GM12878 (cell line): ENCODE measurements around the gene MPIG6B. TPM values are rescaled to one million over a fixed set of nuclear protein-coding genes. Genes with fewer than 3 reads are reported as not detected.

Source experiments
- ASH2L ChIP-seq: fragments of 300-600, 200-600 bp; sonication (generic); IDR thresholded peaks from 2 replicates; pipeline ENCODE4 v1.6.1; 2017; ENCODE audit warnings: low read depth, mild to moderate bottlenecking, borderline replicate concordance
- BACH1 ChIP-seq: fragments of 450-650 bp; IDR thresholded peaks from 2 replicates; pipeline ENCODE4 v1.6.1; 2017; ENCODE audit warnings: mild to moderate bottlenecking, borderline replicate concordance
- CBFB ChIP-seq: IDR thresholded peaks from 2 replicates; pipeline ENCODE4 v1.6.1; 2016; ENCODE audit warnings: antibody characterized with exemption, low read depth
- CBX3 ChIP-seq: fragments of 200-600 bp; sonication (generic); IDR thresholded peaks from 2 replicates; pipeline ENCODE4 v1.6.1; 2016; ENCODE audit warnings: low read depth, borderline replicate concordance
- CEBPB ChIP-seq, 2 experiments: fragments of 150-350 bp in 1 of 2; IDR thresholded peaks; 2 replicates each; pipeline ENCODE4 v1.6.1; 2012 to 2014; ENCODE audit warnings: low read depth in 2 of 2, low read length in 2 of 2, borderline replicate concordance in 1 of 2, inconsistent platforms in 1 of 2
- CREB1 ChIP-seq: IDR thresholded peaks from 2 replicates; pipeline ENCODE4 v1.6.1; 2012; ENCODE audit warnings: low read depth, mild to moderate bottlenecking, inconsistent platforms
- CREM ChIP-seq: IDR thresholded peaks from 2 replicates; pipeline ENCODE4 v1.6.1; 2014; ENCODE audit warnings: antibody characterized with exemption, low read depth
- EED ChIP-seq: sonication (generic); IDR thresholded peaks from 2 replicates; pipeline ENCODE4 v1.6.1; 2016; ENCODE audit warnings: antibody characterized with exemption, low read depth
- EGR1 ChIP-seq, 2 experiments: IDR thresholded peaks; 1 replicate in 1 of 2; 2 replicates in 1 of 2; pipeline ENCODE4 v1.6.1; 2011 to 2012; ENCODE audit warnings: low read depth in 2 of 2, low read length in 2 of 2, borderline replicate concordance in 1 of 2, mild to moderate bottlenecking in 1 of 2, moderate library complexity in 1 of 2
- EP300 ChIP-seq, 2 experiments: fragments of 150-350 bp in 1 of 2; IDR thresholded peaks; 2 replicates each; pipeline ENCODE4 v1.6.1; 2011 to 2012; ENCODE audit warnings: low read depth in 2 of 2, low read length in 2 of 2, borderline replicate concordance in 1 of 2, improper control_type of control experiment in 1 of 2, inconsistent platforms in 1 of 2; ENCODE audit not compliant: control insufficient read depth in 1 of 2
- EZH2 ChIP-seq: IDR thresholded peaks from 2 replicates; pipeline ENCODE4 v1.6.1; 2012; ENCODE audit warnings: low read depth, mild to moderate bottlenecking, control low read depth, inconsistent platforms, low read length, borderline replicate concordance; ENCODE audit not compliant: control insufficient read depth
- GATAD2B ChIP-seq: fragments of 450-650 bp; conservative IDR thresholded peaks from 2 replicates; pipeline ENCODE4 v1.6.1; 2017; ENCODE audit warnings: low read depth, mild to moderate bottlenecking, moderate library complexity
- IKZF1 ChIP-seq: fragments of 450-650 bp; conservative IDR thresholded peaks from 2 replicates; pipeline ENCODE4 v1.6.1; 2017; ENCODE audit warnings: antibody characterized with exemption, mild to moderate bottlenecking
- IRF4 ChIP-seq: IDR thresholded peaks from 2 replicates; pipeline ENCODE4 v1.6.1; 2011; ENCODE audit warnings: low read depth, low read length
- JUNB ChIP-seq: IDR thresholded peaks from 2 replicates; pipeline ENCODE4 v1.6.1; 2016; ENCODE audit warnings: antibody characterized with exemption, mild to moderate bottlenecking
- MEF2B ChIP-seq: fragments of 450-650 bp; IDR thresholded peaks from 2 replicates; pipeline ENCODE4 v1.6.1; 2018; ENCODE audit warnings: mild to moderate bottlenecking, moderate library complexity; ENCODE audit not compliant: partially characterized antibody, poor library complexity, severe bottlenecking
- NFXL1 ChIP-seq: fragments of 450-650 bp; IDR thresholded peaks from 2 replicates; pipeline ENCODE4 v1.6.1; 2017; ENCODE audit warnings: antibody characterized with exemption, mild to moderate bottlenecking, borderline replicate concordance
- NR2C1 ChIP-seq: fragments of 450-650 bp; IDR thresholded peaks from 2 replicates; pipeline ENCODE4 v1.6.1; 2017; ENCODE audit warnings: antibody characterized with exemption, mild to moderate bottlenecking, moderate library complexity
- RAD51 ChIP-seq: fragments of 450-650 bp; IDR thresholded peaks from 2 replicates; pipeline ENCODE4 v1.6.1; 2016; ENCODE audit warnings: moderate library complexity, mild to moderate bottlenecking, inconsistent platforms
- SP1 ChIP-seq: IDR thresholded peaks from one replicate; pipeline ENCODE4 v1.6.1; 2011; ENCODE audit warnings: low read depth, low read length
- SPI1 ChIP-seq: IDR thresholded peaks from 2 replicates; pipeline ENCODE4 v1.6.1; 2011; ENCODE audit warnings: low read depth, mild to moderate bottlenecking, low read length, moderate library complexity, borderline replicate concordance; ENCODE audit not compliant: insufficient read depth
- SRF ChIP-seq, 2 experiments: IDR thresholded peaks; 2 replicates each; pipeline ENCODE4 v1.6.1; 2011; ENCODE audit warnings: low read depth in 2 of 2, low read length in 2 of 2, mild to moderate bottlenecking in 1 of 2, moderate library complexity in 1 of 2
- TCF3 ChIP-seq: IDR thresholded peaks from 2 replicates; pipeline ENCODE4 v1.6.1; 2012; ENCODE audit warnings: low read depth, mild to moderate bottlenecking, low read length, borderline replicate concordance; ENCODE audit not compliant: insufficient read depth
- YY1 ChIP-seq: IDR thresholded peaks from 2 replicates; pipeline ENCODE4 v1.6.1; 2011; ENCODE audit warnings: low read depth, mild to moderate bottlenecking, low read length
- polyA plus RNA-seq, 11 experiments: library from polyadenylated mRNA; depleted of rRNA in 4 of 11; unstranded in 6 of 11; stranded (reverse) in 5 of 11; fragments of >200 nt; fragmentation: Nextera tagmentation in 4 of 11; fragmentation: Illumina TruSeq in 1 of 11; extraction: Ambion mirVana in 4 of 11; extraction: Trizol in 1 of 11; gene quantifications; 1 replicate in 1 of 11; 2 replicates in 10 of 11; pipeline versions ENCODE4 v1.2.1 to v1.2.3, GENCODE V29; 2011 to 2016; ENCODE audit warnings: inconsistent platforms in 2 of 11, missing spikeins in 2 of 11, low read depth in 1 of 11
- total RNA-seq, 4 experiments: library from RNA; depleted of rRNA in 3 of 4; stranded (reverse); fragments of >200 nt in 3 of 4; fragmentation: Illumina TruSeq in 1 of 4; extraction: Trizol in 1 of 4; gene quantifications; 2 replicates each; pipeline versions ENCODE4 v1.2.1 to v1.2.3, GENCODE V29; 2013 to 2021
- TF ChIP-seq, protein P1 (sequence below): fragments of 450-650 bp; formaldehyde crosslinking; IDR thresholded peaks from 2 replicates; pipeline ENCODE4 v1.4.0; 2022; ENCODE audit warnings: mild to moderate bottlenecking, moderate library complexity
- TF ChIP-seq, protein P2 (sequence below): fragments of 450-650 bp; formaldehyde crosslinking; IDR thresholded peaks from 2 replicates; pipeline ENCODE4 v1.5.0; 2022; ENCODE audit warnings: mild to moderate bottlenecking, missing genetic modification characterization

MPIG6B gene
- total and polyA plus RNA-seq, 10 of the 15 experiments (the other 5 are each of a cell fraction or from before 2014, with no cell fraction given) = not detected

DNA sequence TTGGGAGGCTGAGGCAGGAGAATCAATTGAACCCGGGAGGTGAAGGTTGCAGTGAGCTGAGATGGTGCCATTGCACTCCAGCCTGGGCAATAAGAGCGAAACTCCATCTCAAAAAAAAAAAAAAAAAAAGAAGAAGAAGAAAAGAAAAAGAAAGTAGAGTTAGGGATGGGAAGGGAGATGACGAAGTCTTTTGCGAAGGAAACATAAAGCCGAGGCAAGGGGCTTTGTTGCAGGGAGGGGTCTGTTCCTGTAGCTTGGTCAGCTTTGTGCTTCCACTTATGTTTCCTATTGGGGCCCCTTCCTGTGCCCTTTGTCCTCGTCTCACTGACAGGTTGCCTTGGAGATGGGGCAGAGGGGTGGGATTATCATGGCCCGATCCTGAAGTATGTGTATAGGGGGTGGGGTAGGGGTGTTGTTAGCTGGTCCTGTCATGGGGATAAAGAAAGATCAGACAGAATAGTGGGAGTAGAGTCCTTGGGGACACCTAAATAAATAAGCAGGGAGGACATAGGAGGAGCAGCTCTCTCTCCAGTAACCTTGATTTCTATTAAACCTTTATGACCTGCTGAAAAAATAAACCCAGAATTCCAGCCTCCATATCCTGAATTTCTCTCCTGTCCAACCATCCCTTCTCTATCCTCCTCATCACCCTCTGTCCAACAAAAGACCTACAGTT, 14.3 kb downstream of the MPIG6B start (continued):
- TF ChIP-seq CEBPB (IDR thresholded peaks at IDR 0.05; ENCODE audit: borderline replicate concordance in 1 of 2, low read depth in 2 of 2, low read length in 2 of 2) (no peak), EED (no peak), NR2C1 (peak; percentile 20; the same call in 1 of the 2 replicates), GATAD2B (no peak), SP1 (peak; percentile 33), MEF2B (no peak), EP300 (IDR thresholded peaks at IDR 0.05; ENCODE audit: borderline replicate concordance in 1 of 2, control insufficient read depth in 1 of 2, low read depth in 2 of 2, low read length in 2 of 2) (no peak), CREB1 (no peak), IRF4 (no peak), SRF (IDR thresholded peaks at IDR 0.05; ENCODE audit: low read depth in 2 of 2, low read length in 2 of 2) (no peak), ASH2L (no peak), BACH1 (no peak), CBX3 (no peak), IKZF1 (no peak), NFXL1 (no peak), EZH2 (no peak), RAD51 (peak; percentile 17; the same call in 1 of the 2 replicates), CBFB (no peak), YY1 (no peak), EGR1 (IDR thresholded peaks at IDR 0.05; ENCODE audit: borderline replicate concordance in 1 of 2, low read depth in 2 of 2, low read length in 2 of 2) (no peak), JUNB (no peak), SPI1 (no peak), TCF3 (no peak), CREM (no peak)
- TF ChIP-seq, protein P1, sequence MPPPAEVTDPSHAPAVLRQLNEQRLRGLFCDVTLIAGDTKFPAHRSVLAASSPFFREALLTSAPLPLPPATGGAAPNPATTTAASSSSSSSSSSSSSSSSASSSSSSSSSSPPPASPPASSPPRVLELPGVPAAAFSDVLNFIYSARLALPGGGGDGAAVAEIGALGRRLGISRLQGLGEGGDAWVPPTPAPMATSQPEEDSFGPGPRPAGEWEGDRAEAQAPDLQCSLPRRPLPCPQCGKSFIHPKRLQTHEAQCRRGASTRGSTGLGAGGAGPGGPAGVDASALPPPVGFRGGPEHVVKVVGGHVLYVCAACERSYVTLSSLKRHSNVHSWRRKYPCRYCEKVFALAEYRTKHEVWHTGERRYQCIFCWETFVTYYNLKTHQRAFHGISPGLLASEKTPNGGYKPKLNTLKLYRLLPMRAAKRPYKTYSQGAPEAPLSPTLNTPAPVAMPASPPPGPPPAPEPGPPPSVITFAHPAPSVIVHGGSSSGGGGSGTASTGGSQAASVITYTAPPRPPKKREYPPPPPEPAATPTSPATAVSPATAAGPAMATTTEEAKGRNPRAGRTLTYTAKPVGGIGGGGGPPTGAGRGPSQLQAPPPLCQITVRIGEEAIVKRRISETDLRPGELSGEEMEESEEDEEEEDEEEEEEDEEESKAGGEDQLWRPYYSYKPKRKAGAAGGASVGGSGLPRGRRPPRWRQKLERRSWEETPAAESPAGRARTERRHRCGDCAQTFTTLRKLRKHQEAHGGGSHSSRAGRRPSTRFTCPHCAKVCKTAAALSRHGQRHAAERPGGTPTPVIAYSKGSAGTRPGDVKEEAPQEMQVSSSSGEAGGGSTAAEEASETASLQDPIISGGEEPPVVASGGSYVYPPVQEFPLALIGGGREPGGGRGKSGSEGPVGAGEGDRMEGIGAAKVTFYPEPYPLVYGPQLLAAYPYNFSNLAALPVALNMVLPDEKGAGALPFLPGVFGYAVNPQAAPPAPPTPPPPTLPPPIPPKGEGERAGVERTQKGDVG (CRISPR knock-in tag) = no peak
- TF ChIP-seq, protein P2, sequence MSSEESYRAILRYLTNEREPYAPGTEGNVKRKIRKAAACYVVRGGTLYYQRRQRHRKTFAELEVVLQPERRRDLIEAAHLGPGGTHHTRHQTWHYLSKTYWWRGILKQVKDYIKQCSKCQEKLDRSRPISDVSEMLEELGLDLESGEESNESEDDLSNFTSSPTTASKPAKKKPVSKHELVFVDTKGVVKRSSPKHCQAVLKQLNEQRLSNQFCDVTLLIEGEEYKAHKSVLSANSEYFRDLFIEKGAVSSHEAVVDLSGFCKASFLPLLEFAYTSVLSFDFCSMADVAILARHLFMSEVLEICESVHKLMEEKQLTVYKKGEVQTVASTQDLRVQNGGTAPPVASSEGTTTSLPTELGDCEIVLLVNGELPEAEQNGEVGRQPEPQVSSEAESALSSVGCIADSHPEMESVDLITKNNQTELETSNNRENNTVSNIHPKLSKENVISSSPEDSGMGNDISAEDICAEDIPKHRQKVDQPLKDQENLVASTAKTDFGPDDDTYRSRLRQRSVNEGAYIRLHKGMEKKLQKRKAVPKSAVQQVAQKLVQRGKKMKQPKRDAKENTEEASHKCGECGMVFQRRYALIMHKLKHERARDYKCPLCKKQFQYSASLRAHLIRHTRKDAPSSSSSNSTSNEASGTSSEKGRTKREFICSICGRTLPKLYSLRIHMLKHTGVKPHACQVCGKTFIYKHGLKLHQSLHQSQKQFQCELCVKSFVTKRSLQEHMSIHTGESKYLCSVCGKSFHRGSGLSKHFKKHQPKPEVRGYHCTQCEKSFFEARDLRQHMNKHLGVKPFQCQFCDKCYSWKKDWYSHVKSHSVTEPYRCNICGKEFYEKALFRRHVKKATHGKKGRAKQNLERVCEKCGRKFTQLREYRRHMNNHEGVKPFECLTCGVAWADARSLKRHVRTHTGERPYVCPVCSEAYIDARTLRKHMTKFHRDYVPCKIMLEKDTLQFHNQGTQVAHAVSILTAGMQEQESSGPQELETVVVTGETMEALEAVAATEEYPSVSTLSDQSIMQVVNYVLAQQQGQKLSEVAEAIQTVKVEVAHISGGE = no peak
